Right kidney (tissue), 1 donor: ENCODE results near the gene NSG1.

Experiments used
- DNase-seq: peaks from one replicate; pipeline ENCODE4 v3.0.0-alpha.2; 2016

NSG1 gene

GRCh38 chr4:4395849-4396627 lies 9.1 kb downstream of the NSG1 start:
- DNase-seq: peak; percentile 33

- DNase-seq: no peak
Measured at GRCh38 chr4:4396628-4397440, 9.9 kb downstream of the NSG1 start.

GRCh38 chr4:4397441-4397819 lies 10.5 kb downstream of the NSG1 start:
- no peak for DNase-seq

- DNase-seq: no peak
Measured at GRCh38 chr4:4398430-4398829, 11.5 kb downstream of the NSG1 start.

GRCh38 chr4:4401036-4401435 lies 14.1 kb downstream of the NSG1 start:
- no peak for DNase-seq

GRCh38 chr4:4402966-4403365 lies 16.1 kb downstream of the NSG1 start:
- no peak for DNase-seq

GRCh38 chr4:4405358-4405962 lies 18.6 kb downstream of the NSG1 start:
- no peak for DNase-seq

GRCh38 chr4:4406455-4407298 lies 19.8 kb downstream of the NSG1 start:
- peak; percentile 43 for DNase-seq

- DNase-seq: no peak
Measured at GRCh38 chr4:4407299-4408131, 20.6 kb downstream of the NSG1 start.

GRCh38 chr4:4408132-4408523 lies 21.2 kb downstream of the NSG1 start:
- no peak for DNase-seq

- no peak for DNase-seq
Measured at GRCh38 chr4:4408576-4409335, 21.9 kb downstream of the NSG1 start.

- DNase-seq: no peak
Measured at GRCh38 chr4:4409416-4410115, 22.7 kb downstream of the NSG1 start.

- no peak for DNase-seq
Measured at GRCh38 chr4:4410271-4410670, 23.4 kb downstream of the NSG1 start.

- no peak for DNase-seq
Measured at GRCh38 chr4:4411906-4412305, 25.0 kb downstream of the NSG1 start.

- no peak for DNase-seq
Measured at GRCh38 chr4:4412641-4413372, 25.9 kb downstream of the NSG1 start.

- no peak for DNase-seq
Measured at GRCh38 chr4:4413373-4413725, 26.4 kb downstream of the NSG1 start.

- no peak for DNase-seq
Measured at GRCh38 chr4:4413806-4414205, 26.9 kb downstream of the NSG1 start.

GRCh38 chr4:4415107-4415805 lies 28.4 kb downstream of the NSG1 start:
- DNase-seq: no peak
